NCI-H1436 treated with DMSO at 0.1 percent for 48 hours (cell line): ENCODE data around the gene GGT5.
"Not testable (repeated sequence)": the region's sequence is repeated elsewhere in the genome, so short reads cannot be mapped to it uniquely, and the experiment has no call there.

Source experiments
- DNase-seq: peaks from one replicate; lab custom pipeline; 2025; lab: John Stamatoyannopoulos, UW

GGT5 gene

DNA sequence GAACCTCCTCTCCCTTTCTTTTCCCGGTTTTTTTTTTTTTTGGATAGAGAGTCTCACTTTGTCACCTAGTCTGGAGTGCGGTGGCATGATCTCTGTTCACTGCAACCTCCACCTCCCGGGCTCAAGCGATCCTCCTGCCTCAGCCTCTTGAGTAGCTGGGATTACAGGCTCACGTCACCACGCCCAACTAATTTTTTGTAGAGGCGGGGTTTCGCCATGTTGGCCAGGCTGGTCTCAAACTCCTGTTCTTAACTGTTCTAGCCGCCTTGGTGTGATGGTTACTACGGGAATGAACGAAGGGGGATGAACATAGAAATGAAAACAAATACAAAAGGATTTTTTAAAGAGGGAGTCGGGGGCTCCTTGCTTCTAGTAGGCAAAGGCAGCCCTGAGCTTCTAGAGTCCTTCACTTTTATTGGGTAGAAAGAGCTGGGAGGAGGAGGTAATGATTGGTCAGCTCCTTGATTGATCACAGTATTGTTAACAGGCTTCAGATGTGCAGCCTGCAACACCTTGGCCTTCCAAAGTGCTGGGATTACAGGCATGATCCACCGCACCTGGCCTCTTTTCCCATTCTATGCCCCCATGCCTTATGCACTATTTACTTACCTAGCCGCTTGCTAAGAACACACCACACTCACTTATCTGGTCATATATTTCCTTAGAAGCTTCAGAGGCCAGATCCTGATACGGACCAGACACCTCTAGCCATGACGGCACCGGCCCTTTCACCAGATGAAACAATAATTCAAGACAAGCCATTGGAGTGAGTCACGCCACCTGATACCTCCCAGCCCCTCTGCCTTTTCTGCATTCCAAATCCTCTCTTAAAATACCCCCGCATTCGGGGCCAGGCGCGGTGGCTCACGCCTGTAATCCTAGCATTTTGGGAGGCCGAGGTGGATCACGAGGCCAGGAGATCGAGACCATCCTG is 42.9 kb downstream of the GGT5 start:
- no peak for DNase-seq

DNA sequence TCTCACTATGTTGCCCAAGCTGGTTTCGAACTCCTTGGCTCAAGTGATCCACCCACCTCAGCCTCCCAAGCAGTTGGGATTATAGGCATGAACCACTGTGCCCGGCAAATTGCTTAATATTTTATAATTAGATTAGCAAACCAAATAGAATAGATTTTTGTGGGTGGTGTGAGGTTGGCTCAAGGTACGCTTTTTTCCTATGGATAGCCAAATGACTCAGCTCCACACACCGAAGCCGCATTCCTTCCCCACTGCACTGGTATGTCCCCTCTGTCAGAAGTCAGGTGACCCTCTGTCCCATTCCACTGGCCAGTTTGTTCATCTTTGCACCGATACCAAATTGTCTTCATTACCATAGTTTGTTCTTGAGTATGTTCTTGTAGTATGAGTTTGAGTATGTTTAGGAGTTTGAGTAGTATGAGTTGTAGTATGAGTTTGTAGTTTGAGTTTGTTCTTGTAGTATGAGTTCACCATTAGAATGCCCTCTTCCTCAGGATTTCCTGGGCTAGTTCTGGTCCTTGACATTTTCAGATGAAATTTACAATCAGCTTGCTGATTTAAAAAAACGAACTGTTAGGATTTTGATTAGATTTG is 44.2 kb downstream of the GGT5 start:
- DNase-seq = no peak

DNA sequence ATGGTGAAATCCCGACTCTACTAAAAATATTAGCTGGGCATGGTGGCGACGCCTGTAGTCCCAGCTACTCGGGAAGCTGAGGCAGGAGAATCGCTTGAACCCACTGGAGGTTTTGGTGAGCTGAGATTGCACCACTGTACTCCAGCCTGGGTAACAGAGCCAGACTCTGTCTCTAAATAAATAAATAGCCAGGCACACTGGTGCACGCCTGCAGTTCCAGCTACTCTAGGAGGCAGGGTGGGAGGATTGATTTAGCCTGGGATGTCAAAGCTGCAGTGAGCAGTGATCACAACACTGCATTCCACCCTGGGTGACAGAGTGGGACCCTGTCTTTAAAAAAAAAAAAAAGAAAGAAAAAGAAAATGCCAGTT is 46.2 kb downstream of the GGT5 start:
- DNase-seq = no peak

DNA sequence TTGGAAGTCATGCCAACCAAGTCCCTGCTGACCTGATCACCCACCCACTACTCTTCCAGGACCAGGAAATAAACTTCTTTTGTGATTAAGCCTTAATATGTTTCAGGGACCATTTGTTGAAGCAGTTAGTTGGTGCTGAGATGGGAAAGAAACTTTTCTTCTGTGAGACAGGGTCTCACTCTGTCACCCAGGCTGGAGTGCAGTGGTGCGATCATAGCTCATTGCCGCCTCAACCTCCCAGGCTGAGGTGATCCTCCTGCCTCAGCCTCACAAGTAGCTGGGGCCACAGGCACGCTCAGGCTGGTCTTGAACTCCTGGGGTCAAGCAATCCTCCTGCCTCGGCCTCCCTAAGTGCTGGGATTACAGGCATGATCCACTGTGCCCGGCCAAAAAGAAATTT is 53.0 kb downstream of the GGT5 start:
- no peak for DNase-seq

DNA sequence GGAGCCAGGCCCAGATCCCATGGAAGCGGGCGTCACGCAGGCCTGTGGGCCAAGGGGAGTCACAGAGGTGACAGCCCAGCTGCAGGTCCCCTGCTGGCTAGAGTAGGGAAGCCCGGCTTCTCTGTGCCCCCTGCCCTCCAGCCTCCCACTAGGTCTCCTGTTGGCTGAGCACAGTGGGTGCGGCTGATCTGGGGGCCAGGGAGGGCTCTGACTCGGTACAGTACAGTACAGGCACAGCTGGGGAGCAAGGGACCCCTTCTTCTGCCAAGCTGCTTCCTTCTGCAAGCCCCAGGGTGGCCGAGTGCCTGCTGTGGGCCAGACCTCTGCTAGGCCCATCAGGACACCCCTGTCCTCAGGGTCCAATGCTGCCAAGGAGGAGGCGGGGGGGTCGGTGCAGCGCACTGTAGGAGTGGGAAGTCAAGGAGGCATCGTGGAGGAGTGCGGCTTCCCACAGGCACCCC is 53.5 kb downstream of the GGT5 start:
- no peak for DNase-seq

DNA sequence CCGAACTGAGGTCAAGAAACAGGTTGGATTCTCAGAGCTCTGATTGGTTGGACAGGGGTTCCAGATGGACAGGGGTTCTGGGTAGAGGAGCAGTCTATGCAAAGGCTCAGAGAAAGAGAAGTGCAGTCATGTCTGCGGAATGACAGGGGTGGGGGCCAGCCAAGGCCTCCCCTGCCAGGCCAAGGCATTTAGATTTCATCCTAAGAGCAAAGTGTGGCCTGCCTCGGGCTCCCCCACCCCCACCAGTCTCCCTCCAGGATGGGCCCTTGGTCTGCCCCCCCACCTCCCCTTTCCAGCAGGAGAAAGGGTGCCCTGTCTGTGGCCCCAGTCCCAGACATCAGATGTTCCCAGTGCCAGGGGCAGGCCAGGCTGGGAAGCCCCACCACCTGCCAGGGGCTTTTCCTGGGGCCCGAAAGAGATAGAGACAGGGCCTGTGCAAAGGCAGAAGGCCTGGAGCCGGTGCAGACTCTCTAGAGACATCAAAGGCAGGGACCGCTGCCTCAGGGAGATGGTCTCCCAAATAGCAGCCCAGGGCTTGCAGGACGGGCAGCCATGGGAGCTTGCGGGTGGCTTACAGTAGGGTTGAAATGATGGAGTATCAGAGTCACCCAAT is 54.2 kb downstream of the GGT5 start:
- no peak for DNase-seq

DNA sequence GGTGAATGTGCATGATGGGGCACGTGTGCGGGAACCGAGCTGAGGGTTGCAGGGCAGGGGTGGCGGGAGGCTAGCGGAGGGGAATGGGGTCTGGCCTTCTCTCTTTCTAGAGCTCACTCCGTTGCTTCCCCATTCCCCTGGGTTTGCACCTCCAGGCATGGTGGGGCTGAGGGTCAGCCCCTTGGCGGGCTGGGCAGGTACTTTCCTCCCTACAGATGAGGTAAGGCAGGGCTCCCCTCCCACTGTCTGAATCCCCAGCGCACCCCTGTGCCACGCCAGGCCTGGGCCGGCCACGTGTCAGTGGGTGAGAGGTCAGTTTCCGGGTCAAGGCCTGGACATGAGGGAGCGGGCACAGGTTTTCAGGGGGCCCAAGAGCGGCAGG is 54.7 kb downstream of the GGT5 start:
- no peak for DNase-seq

DNA sequence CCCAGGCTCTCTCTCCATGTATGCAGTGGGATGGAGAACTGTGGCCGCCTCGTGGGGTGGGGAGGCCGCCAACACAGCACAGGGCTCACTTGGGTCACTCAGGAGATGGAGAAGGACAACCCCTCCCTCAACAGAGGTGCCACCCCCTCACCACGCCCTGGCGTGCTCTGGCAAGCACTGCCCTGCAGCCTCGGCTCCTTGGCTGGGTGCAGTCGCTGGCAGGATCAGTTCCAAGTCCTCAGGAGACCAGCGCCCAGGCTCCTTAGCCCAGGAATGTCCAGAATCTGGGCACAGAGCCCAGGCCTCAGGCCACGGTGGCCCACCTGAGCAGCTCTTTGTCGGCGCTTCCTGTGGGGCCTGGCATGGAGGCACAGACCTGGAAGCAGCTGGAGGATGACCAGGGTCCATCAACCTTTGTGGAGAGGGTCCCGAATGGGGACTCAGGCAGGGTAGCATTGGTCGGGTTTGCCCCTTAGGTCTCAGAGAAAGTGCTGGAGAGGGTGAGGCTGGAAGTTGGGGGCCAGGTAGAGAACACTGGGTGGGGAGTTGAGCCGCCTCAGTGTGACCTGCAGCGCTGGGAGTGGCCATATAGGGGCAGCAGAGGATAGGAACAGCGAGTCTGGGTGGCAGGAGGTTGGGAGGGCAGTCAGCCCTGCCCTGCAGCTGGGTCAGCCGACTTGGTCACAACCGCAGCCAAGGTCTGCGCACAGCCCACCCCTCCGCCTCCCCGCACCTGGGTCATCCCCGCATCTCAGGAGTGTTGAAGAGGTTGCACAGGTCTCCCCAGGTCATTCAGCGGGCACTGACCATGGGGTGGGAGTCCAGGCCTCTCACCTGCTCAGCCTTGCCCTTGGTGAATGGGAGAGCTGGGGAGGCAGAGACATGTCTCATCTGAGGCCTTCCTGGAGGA is 55.4 kb downstream of the GGT5 start:
- no peak for DNase-seq

DNA sequence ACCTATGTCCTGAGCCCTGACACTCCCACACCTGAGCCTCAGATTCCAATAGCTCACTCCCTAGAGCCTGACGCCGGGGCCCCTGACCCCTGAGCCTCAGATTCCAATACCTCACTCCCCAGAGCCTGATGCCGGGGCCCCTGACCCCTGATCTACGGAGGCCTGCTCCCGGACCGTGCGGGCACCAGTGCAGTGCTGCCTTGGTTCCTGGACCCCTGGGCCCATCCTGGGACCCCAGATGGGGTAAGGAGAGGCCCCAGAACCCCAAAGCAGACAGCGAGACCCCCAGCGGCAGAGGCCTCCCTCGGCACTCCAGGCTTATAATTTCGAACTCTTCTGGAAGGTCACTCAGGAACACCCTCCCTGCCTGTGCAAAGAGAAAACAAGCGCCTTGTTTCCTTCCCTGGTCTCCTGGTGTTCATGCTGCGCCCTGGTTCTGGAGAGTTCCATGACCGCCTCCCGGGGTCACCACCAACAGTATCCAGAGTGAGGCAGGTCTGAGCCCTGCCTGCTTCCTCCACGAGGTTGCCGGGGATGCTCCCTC is 56.1 kb downstream of the GGT5 start:
- no peak for DNase-seq

DNA sequence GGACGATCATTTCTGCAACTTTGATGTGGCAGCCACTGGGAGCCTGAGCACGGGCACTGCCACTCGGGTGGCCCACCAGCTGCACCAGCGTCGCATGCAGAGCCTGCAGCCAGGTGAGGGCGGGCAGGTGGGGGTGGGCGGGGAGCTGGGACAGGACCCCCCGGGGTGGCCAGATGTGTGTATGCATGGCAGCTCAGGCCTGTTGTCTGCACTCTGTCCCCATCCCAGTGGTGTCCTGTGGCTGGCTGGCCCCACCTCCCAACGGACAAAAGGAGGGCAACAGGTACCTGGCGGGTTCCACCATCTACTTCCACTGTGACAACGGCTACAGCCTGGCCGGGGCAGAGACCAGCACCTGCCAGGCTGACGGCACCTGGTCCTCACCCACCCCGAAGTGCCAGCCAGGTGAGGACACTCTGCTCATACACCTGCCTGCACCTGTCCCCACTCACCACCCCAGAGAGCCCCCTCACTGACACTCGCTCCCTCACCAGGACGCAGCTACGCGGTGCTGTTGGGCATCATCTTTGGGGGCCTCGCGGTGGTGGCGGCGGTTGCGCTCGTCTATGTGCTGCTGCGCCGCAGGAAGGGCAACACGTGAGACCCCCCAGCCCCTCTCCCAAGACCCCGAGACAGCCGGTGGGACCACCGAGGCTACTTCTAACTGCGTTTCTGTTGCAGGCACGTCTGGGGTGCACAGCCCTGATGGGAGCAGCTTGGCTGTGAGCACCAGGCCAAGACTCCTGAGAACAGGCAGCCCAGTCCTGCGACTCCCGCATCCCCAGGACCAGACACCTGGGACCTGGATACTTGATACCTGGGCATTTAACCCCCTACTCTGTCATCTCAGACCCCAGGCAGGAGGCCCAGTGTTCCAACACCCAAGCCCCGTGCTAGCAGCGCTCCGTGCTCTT is 56.9 kb downstream of the GGT5 start:
- DNase-seq = no peak

DNA sequence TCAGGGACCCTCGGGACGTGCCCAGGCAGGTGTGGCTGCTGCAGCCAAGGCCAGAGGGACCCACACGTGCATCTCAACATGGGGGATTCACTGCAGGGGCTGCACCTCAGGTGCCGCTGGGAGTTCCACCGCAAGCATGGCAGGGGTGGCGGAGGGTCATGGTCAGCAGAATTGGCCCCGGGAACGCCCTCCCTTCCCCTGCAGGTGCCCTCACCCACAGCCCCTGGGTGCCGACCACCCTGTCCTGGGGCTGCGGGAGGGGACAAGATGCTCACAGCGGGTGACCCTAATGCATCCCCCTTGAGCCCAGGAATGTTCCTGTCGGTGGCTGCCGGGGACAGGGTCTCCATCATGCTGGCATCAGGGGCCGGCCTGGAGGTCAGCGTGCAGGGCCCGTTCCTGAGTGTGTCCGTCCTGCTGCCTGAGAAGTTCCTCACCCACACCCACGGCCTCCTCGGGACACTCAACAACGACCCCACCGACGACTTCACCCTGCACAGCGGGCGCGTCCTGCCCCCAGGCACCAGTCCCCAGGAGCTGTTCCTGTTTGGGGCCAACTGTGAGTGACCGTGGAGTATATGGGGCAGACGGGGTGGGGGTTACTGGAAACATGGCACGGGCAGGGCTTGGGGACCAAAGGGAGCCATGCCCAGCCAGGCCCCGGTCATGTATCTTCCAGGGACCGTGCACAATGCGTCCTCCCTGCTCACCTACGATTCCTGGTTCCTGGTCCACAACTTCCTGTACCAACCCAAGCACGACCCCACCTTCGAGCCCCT is 57.8 kb downstream of the GGT5 start:
- DNase-seq = no peak

DNA sequence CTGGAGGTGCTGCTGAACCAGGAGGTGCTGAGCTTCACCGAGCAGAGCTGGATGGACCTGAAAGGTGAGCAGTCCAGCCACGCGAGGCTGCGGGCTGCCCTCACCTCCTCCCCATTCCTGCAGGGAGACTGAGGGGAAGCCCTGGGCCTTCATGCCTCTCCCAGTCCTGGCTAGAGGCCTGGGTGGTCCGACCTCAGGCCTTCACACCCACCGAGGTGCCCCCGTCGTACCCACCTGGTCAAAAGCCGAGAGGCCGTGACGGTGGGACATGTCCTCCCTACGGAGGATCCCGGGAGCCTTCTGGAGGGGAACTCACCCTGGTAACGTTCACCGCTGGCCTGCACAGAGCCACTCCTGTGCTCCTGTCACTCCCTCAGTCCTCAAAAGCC is 58.5 kb downstream of the GGT5 start:
- DNase-seq = no peak

DNA sequence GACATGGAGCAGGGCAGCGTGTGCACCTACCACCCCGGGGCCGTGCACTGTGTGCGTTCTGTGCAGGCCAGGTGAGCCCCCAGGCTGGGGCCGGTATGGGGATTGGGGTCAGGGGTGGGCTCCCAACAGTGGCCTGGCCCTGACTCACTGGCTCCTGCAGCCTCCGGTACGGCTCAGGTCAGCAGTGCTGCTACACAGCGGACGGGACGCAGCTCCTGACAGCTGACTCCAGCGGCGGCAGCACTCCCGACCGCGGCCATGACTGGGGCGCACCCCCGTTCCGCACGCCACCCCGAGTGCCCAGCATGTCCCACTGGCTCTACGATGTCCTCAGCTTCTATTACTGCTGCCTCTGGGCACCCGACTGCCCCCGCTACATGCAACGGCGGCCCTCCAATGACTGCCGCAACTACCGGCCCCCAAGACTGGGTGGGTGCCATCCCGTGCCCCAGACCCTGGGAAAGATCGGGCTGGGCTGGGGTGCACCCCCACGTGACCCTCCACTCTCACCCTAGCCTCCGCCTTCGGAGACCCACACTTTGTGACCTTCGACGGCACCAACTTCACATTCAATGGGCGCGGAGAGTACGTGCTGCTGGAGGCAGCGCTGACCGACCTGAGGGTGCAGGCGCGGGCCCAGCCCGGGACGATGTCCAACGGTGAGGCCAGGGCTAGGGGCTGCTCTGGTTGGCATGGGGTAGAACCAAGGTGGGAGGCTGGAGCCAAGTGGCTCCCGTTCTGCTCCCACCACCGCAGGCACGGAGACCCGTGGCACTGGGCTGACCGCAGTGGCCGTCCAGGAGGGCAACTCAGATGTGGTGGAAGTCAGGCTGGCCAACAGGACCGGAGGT is 59.2 kb downstream of the GGT5 start:
- no peak for DNase-seq

DNA sequence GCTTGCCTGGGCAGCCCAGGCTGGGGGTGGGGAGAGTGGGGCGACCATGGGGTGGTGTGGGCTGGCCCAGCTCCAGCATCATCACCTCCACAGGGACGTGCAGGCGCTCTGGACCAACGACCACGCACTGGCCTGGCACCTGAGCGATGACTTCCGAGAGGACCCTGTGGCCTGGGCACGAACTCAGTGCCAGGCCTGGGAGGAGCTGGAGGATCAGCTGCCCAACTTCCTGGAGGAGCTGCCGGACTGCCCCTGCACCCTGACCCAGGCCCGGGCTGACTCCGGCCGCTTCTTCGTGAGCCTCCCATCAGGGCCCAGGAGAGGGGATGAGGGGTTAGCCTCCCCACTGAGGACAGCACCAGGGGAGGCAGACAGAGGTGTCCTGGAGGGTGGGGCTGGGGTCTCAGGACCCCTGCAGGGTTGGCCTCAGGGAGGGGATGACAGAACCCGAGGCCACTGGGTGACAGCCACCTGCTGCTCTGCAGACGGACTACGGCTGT is 59.8 kb downstream of the GGT5 start:
- no peak for DNase-seq

DNA sequence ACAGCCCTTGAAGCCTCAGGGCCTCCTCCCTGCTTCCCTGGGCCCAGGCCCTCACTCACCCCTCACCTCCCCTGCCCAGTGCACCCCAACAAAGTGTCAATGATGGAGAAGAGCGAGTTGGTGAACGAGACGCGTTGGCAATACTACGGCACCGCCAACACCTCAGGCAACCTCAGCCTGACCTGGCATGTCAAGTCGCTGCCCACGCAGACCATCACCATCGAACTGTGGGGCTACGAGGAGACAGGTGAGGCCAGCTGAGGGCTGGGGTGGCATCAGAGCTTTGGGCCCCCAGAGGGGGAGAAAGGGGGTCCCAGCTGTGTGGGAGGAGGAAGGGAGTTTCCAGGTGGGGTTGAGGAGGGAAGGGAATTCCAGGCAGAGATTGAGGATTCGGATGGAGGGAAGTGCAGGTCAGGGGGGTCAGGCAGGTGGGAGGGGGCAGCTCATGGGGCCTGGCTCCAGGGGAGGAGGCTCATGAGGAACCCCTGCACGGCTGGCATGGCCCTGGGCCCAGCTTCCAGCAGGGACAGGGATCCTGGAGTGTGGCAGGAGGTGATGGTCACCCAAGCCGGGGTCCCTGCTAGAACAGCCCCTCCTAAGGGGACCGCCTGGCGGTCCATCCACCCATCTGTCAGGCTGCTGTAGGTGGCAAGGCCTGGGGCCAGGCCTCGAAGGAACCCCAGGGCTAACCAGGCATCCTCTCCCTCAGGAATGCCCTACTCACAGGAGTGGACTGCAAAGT is 60.7 kb downstream of the GGT5 start:
- no peak for DNase-seq

DNA sequence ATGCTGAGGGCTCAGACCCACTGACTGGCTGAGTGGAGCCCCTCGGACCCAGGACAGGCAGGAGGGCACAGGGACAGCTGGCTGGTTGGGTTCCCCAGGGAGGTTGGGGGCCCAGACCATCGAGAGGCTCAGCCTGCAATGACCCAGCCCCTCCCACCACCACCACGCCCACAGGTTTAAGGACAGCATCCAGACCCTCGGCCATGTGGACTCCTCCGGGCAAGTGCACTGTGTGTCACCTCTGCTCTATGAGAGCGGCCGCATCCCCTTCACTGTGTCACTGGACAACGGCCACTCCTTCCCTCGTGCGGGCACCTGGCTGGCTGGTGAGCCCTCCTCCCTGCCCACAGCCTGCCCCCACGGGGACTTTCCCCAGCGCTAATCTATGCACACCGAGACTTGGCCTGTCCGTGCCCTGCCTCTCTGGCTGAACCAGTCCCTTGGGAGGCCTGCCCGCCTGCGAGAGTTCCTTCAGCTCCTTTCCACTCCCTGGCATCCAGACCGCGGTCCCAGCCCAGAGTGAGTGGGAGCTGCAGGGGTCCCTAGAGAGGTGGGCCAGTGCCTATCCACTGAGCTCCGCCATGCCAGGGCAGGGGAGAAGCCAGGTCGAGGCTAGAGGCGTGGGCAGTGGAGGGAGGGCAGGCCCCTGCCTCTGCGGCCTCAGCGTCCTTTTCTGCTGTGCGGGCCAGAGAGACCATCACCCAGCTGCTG is 61.4 kb downstream of the GGT5 start:
- DNase-seq = no peak

DNA sequence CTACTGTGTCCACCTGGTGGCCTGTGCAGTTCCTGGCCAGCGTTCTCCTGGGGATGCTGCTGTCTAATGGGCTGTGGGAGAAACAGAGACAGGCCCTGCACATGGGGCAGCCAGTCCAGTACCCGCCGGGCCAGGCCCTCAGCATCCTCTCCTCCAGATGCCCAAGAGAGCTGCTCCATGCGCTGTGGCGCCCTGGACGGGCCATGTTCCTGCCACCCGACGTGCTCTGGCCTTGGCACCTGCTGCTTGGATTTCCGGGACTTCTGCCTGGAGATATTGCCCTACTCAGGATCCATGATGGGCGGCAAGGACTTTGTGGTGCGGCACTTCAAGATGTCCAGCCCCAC is 62.0 kb downstream of the GGT5 start:
- not testable (repeated sequence) for DNase-seq
